Activated naive CD8-positive, alpha-beta T cell treated with anti-CD3 and anti-CD28 coated beads for 36 hours (primary cell): ENCODE data around the gene COQ10A. TPM values are rescaled to one million over a fixed set of nuclear protein-coding genes. Genes with fewer than 3 reads are reported as not detected.

Experiments
- DNase-seq: peaks from one replicate; pipeline ENCODE4 v3.0.0; 2021
- H3K27ac Mint-ChIP-seq: one replicate; pipeline ENCODE4 v1.8.0; 2022; ENCODE audit warnings: mild to moderate bottlenecking, moderate library complexity, mixed read lengths
- H3K27me3 Mint-ChIP-seq: one replicate; pipeline ENCODE4 v1.8.0; 2022; ENCODE audit warnings: mild to moderate bottlenecking, mixed read lengths
- H3K36me3 Mint-ChIP-seq: one replicate; pipeline ENCODE4 v1.8.0; 2021; ENCODE audit warnings: mild to moderate bottlenecking, mixed read lengths
- H3K4me1 Mint-ChIP-seq: one replicate; pipeline ENCODE4 v1.8.0; 2021; ENCODE audit warnings: mixed read lengths
- H3K4me3 Mint-ChIP-seq: one replicate; pipeline ENCODE4 v1.8.0; 2022; ENCODE audit warnings: mild to moderate bottlenecking, moderate library complexity, mixed read lengths
- H3K9me3 Mint-ChIP-seq: one replicate; pipeline ENCODE4 v1.8.0; 2022; ENCODE audit warnings: mixed read lengths
- total RNA-seq, 2 experiments: library from RNA; stranded (reverse); gene quantifications; one replicate each; pipeline ENCODE4 v1.2.3, GENCODE V29; 2021

The COQ10A gene
- total RNA-seq, 2 experiments from 2014 or later: 9.5 to 10.6 TPM

DNA sequence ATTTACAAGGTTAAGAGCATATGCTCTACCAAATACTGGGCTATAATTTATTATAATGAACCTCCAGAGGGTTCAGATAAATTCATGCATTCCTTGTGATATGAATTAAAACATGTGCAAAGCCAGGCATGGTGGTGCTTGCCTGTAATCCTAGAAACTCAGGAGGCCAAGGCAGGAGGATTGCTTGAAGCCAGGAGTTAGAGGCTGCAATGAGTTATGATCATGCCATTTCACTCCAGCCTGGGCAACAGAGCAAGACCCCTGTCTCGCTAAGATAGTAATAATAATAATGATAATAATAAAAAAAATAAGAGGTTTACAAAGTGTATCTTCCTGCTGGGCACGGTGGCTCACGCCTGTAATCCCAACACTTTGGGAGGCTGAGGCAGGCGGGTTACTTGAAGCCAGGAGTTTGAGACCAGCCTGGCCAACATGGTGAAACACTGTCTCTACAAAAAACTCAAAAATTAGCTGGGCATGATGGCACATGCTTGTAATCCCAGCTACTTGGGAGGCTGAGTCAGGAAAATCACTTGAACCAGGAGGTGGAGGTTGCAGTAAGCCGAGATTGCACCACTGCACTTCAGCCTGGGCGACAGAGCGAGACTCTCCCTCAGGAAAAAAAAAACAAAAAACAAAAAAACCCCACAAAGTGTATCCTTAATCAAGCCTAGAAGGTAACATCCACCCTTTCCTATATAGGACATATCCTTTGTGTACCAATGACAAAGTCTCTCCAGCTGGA lies 40.7 kb downstream of the COQ10A start:
- no peak overlapping the region for H3K27ac Mint-ChIP-seq
- no peak overlapping the region for H3K4me3 Mint-ChIP-seq
- H3K36me3 Mint-ChIP-seq: peaks cover 7% of the 10 kb centered on the region
- H3K9me3 Mint-ChIP-seq: no peaks in the 10 kb centered on the region
- H3K27me3 Mint-ChIP-seq: no peaks in the 10 kb centered on the region
- DNase-seq: no peak
- peaks cover 4% of the 10 kb centered on the region for H3K4me1 Mint-ChIP-seq

DNA sequence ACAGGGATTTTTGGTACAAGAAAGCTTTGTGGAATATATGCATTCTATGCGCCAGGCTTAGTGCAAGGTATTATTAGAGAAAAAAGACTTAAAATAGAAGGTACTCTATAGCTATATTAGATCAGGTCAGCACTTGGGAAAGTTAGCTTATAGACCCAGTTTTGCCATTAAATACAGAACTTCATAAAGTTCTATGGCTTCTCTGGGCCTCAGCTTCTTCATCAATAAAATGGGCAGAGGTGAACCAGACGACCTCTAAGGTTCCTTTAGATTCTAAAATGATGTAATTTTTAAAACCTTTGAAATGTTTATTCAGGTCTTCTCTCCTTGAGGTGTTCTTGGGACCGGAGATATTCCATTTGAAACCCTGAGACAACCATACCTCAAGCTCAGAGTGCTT lies 42.0 kb downstream of the COQ10A start:
- DNase-seq: no peak
- H3K4me1 Mint-ChIP-seq: peaks cover 3% of the 10 kb centered on the region
- H3K36me3 Mint-ChIP-seq: peaks cover 7% of the 10 kb centered on the region
- no peaks in the 10 kb centered on the region for H3K27me3 Mint-ChIP-seq
- H3K4me3 Mint-ChIP-seq: no peak overlapping the region
- no peaks in the 10 kb centered on the region for H3K9me3 Mint-ChIP-seq
- H3K27ac Mint-ChIP-seq: no peak overlapping the region

DNA sequence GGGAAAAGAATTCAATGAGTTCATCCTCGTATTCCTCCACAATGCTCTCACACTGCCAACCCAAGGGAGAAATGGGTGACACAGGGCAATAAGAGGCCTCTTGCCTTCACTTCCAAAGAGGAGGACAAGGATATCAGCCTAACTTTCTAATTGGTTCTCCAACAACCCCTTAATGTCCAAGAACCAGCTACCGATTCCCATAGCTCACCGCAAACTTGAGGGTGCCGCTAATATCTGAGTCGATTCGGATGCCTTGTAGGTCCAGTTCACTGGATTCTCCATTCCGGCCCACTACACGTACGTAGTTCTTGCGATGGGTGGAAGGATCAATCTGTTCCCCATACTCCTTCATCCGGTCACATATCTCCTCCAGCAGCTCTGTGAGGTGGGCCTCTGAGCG lies 44.3 kb downstream of the COQ10A start:
- Mint-ChIP-seq H3K27me3 (no peaks in the 10 kb centered on the region), H3K27ac (no peak overlapping the region), H3K4me3 (no peak overlapping the region), H3K4me1 (peaks cover 10% of the 10 kb centered on the region), H3K9me3 (no peaks in the 10 kb centered on the region), H3K36me3 (peaks cover 23% of the 10 kb centered on the region)
- DNase-seq: no peak

DNA sequence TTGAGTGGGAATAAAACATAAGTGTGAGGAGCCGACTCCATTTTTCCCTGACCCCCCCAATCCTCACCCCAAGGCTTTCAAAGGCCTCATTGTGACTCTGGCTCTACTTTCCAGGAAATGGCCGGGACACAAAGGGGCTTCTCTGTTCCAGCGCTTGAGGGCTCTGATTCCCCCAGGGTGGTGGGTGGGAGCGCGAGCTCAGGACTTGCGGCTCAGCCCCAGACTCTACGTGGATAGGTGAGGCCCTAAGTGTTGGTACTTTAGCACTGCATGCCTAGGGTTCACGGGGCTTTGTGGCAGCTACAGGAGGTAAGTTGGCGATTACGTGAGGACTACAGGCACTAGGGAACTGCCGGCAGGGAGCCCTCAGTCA lies 48.5 kb downstream of the COQ10A start:
- peak overlapping the region; percentile 97 for H3K27ac Mint-ChIP-seq
- H3K4me1 Mint-ChIP-seq: peaks cover 17% of the 10 kb centered on the region
- no peaks in the 10 kb centered on the region for H3K9me3 Mint-ChIP-seq
- DNase-seq: no peak
- peaks cover 24% of the 10 kb centered on the region for H3K36me3 Mint-ChIP-seq
- no peaks in the 10 kb centered on the region for H3K27me3 Mint-ChIP-seq
- H3K4me3 Mint-ChIP-seq: peak overlapping the region; percentile 98

DNA sequence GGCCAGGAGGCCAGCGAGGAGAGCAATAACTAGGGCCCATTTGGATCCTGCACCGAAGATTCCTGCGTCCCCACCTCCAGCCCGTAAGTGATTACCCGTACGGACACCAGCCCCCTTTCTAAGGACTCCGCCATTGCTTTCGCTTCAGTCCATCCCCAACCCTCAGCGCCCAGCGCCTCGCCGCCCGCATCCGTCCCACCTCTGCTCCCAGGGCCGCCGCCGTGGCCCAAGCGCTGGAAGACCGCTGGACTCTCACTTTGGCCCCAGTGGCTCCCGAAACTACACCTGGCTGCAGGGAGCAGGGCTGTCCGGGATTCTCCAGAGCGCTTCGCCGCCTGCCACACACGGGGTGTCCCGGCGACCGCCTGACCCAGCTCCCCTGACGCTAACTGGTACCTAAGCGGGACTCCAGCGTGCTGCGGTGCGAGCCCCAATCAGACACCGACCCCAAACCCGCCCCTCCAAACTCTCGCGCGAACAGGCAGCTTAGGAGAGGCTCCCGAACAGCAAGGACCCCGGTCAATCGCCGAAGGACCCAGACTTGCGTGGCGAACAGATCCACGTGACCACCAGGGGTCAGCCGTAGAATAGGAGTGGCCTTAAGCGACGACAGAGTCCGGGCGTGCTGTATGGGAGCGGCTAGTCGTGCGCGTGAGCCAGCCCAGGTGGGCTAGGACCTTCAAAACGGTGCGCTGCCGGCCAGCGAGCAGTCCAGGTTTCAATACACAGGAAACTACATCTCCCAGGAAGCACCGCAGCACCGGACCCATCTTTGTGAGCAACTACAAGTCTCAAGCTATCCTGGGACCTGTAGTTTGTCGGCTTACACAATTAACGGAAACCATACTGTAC lies 49.1 kb downstream of the COQ10A start, which contains the start of gene CNPY2:
Gene CNPY2 (minus strand): TSS at position 367 of the 852 bp plus-strand sequence. CDS start 771 bp downstream, outside the sequence.
- Mint-ChIP-seq H3K36me3 (peaks cover 23% of the 10 kb centered on the region), H3K27me3 (no peaks in the 10 kb centered on the region), H3K27ac (peak within 1 kb of the TSS; percentile 97), H3K9me3 (no peaks in the 10 kb centered on the region), H3K4me1 (peaks cover 17% of the 10 kb centered on the region), H3K4me3 (peak within 1 kb of the TSS; percentile 98)
- peak; percentile 93 for DNase-seq

DNA sequence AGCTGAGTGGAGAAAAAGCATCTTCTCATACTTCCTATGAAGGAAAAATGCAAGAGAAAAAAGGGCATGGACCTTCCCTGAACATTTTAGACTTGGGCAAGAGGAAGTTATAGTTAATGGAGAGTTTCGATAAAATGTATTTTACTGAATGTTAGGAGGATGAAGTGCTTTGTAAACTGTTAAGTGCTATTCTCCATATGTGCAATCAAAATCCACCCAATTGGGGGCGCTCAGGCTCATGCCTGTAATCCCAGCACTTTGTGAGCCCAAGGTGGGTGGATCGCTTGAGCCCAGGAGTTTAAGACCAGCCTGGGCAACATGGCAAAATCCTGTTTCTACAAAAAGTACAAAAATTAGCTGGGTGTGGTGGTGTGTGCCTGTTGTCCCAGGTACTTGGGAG lies 50.9 kb downstream of the COQ10A start:
- peaks cover 22% of the 10 kb centered on the region for H3K36me3 Mint-ChIP-seq
- no peak for DNase-seq
- peaks cover 14% of the 10 kb centered on the region for H3K4me1 Mint-ChIP-seq
- no peak overlapping the region for H3K4me3 Mint-ChIP-seq
- H3K27me3 Mint-ChIP-seq: no peaks in the 10 kb centered on the region
- H3K27ac Mint-ChIP-seq: peak overlapping the region; percentile 35
- no peaks in the 10 kb centered on the region for H3K9me3 Mint-ChIP-seq

Other genes starting within 250 kb of the COQ10A start
- 10 to 100 TPM; 22.5 to 22.9 TPM for gene IKZF4, start 245.9 kb upstream of the COQ10A start, total RNA-seq
- gene RPS26, start 225.0 kb upstream of the COQ10A start, total RNA-seq: 10 to 100 TPM; 45.1 to 47.7 TPM
- under 1 TPM; 0.82 to 0.97 TPM for gene ERBB3, start 186.8 kb upstream of the COQ10A start, total RNA-seq
- gene PA2G4, start 162.4 kb upstream of the COQ10A start, total RNA-seq: 100 to 1,000 TPM; 552 to 588 TPM
- 1,000 to 10,000 TPM; 5,444 to 5,630 TPM for gene RPL41, start 150.3 kb upstream of the COQ10A start, total RNA-seq
- gene ZC3H10, start 148.7 kb upstream of the COQ10A start, total RNA-seq: 1 to 10 TPM; 6.9 to 7.2 TPM
- gene ESYT1, start 138.7 kb upstream of the COQ10A start, total RNA-seq: 100 to 1,000 TPM; 153 to 155 TPM
- gene MYL6B, start 114.4 kb upstream of the COQ10A start, total RNA-seq: 10 to 100 TPM; 67.9 to 76.2 TPM
- gene MYL6, start 108.6 kb upstream of the COQ10A start, total RNA-seq: 100 to 1,000 TPM; 751 to 777 TPM
- 10 to 100 TPM; 78.5 to 92.6 TPM for gene SMARCC2, start 77.5 kb upstream of the COQ10A start, total RNA-seq
- gene RNF41, start 45.0 kb upstream of the COQ10A start, total RNA-seq: 10 to 100 TPM; 26.4 to 31.2 TPM
- 10 to 100 TPM; 81.2 to 84.5 TPM for gene NABP2, start 42.6 kb upstream of the COQ10A start, total RNA-seq
- under 1 TPM; 0.44 to 0.49 TPM for gene SLC39A5, start 36.9 kb upstream of the COQ10A start, total RNA-seq
- gene ANKRD52, start 8.6 kb upstream of the COQ10A start, total RNA-seq: 10 to 100 TPM; 41.9 to 47.0 TPM
- 100 to 1,000 TPM; 288 to 311 TPM for gene CS, start 33.4 kb downstream of the COQ10A start, total RNA-seq
- gene CNPY2, start 49.0 kb downstream of the COQ10A start, total RNA-seq: 100 to 1,000 TPM; 133 to 142 TPM
- 10 to 100 TPM; 32.3 to 34.5 TPM for gene PAN2, start 67.1 kb downstream of the COQ10A start, total RNA-seq
- 10 to 100 TPM; 20.9 to 22.9 TPM for gene IL23A, start 71.9 kb downstream of the COQ10A start, total RNA-seq
- 100 to 1,000 TPM; 101 to 102 TPM for gene STAT2, start 93.2 kb downstream of the COQ10A start, total RNA-seq
- gene APOF, start 95.9 kb downstream of the COQ10A start, total RNA-seq: not detected
- 10 to 100 TPM; 57.6 to 59.8 TPM for gene TIMELESS, start 182.5 kb downstream of the COQ10A start, total RNA-seq
- not detected for gene MIP, start 187.7 kb downstream of the COQ10A start, total RNA-seq
- 1 to 10 TPM; 3.4 TPM for gene SPRYD4, start 201.6 kb downstream of the COQ10A start, total RNA-seq
- 1 to 10 TPM; 4.7 to 5.4 TPM for gene GLS2, start 221.2 kb downstream of the COQ10A start, total RNA-seq